ENCODE results near the gene NAP1L1. TPM values are rescaled to one million over a fixed set of nuclear protein-coding genes. Genes with fewer than 3 reads are reported as not detected.

NAP1L1 gene
- total RNA-seq, 2 donors from 2014 or later: 672 to 731 TPM

- DNase-seq: no peak
- no peaks in the 10 kb centered on the region for H3K9me3 ChIP-seq (ENCODE audit: control insufficient read depth, low read length, poor library complexity, severe bottlenecking)
- no peaks in the 10 kb centered on the region for H3K27me3 Mint-ChIP-seq
- ATAC-seq: no peak
- H3K36me3 Mint-ChIP-seq (ENCODE audit: low read depth): no peaks in the 10 kb centered on the region
- peak overlapping the region; percentile 55 for H3K4me3 Mint-ChIP-seq
- peaks cover 16% of the 10 kb centered on the region for H3K4me1 Mint-ChIP-seq
- H3K27ac Mint-ChIP-seq: peak overlapping the region; percentile 99
Observed at GRCh38 chr12:76018672-76019071, 65.8 kb downstream of the NAP1L1 start.

GRCh38 chr12:76018111-76018510 is 66.4 kb downstream of the NAP1L1 start:
- no peaks in the 10 kb centered on the region for H3K36me3 Mint-ChIP-seq (ENCODE audit: low read depth)
- no peak overlapping the region for H3K4me3 Mint-ChIP-seq
- H3K27ac Mint-ChIP-seq: peak overlapping the region; percentile 99
- no peaks in the 10 kb centered on the region for H3K9me3 ChIP-seq (ENCODE audit: control insufficient read depth, low read length, poor library complexity, severe bottlenecking)
- H3K4me1 Mint-ChIP-seq: peaks cover 16% of the 10 kb centered on the region
- DNase-seq (no peak), ATAC-seq (no peak)
- no peaks in the 10 kb centered on the region for H3K27me3 Mint-ChIP-seq

- Mint-ChIP-seq H3K27ac (no peak overlapping the region), H3K36me3 (ENCODE audit: low read depth) (no peaks in the 10 kb centered on the region), H3K4me1 (peaks cover 3% of the 10 kb centered on the region), H3K4me3 (no peak overlapping the region), H3K27me3 (no peaks in the 10 kb centered on the region)
- DNase-seq: no peak
- no peaks in the 10 kb centered on the region for H3K9me3 ChIP-seq (ENCODE audit: control insufficient read depth, low read length, poor library complexity, severe bottlenecking)
- ATAC-seq: no peak
Observed at GRCh38 chr12:76014007-76014406, 70.5 kb downstream of the NAP1L1 start.

- Mint-ChIP-seq H3K27me3 (no peaks in the 10 kb centered on the region), H3K27ac (no peak overlapping the region), H3K4me1 (peaks cover 3% of the 10 kb centered on the region), H3K4me3 (no peak overlapping the region), H3K36me3 (ENCODE audit: low read depth) (no peaks in the 10 kb centered on the region)
- no peak for DNase-seq
- no peaks in the 10 kb centered on the region for H3K9me3 ChIP-seq (ENCODE audit: control insufficient read depth, low read length, poor library complexity, severe bottlenecking)
- no peak for ATAC-seq
Observed at GRCh38 chr12:76013603-76014002, 70.9 kb downstream of the NAP1L1 start.

GRCh38 chr12:76012644-76013043 is 71.8 kb downstream of the NAP1L1 start:
- no peak overlapping the region for H3K27ac Mint-ChIP-seq
- no peaks in the 10 kb centered on the region for H3K27me3 Mint-ChIP-seq
- no peak overlapping the region for H3K4me3 Mint-ChIP-seq
- peaks cover 3% of the 10 kb centered on the region for H3K4me1 Mint-ChIP-seq
- no peaks in the 10 kb centered on the region for H3K36me3 Mint-ChIP-seq (ENCODE audit: low read depth)
- DNase-seq: no peak
- ATAC-seq: no peak
- no peaks in the 10 kb centered on the region for H3K9me3 ChIP-seq (ENCODE audit: control insufficient read depth, low read length, poor library complexity, severe bottlenecking)

GRCh38 chr12:76010732-76011458 is 73.6 kb downstream of the NAP1L1 start:
- Mint-ChIP-seq H3K27ac (peak overlapping the region; percentile 21), H3K36me3 (ENCODE audit: low read depth) (no peaks in the 10 kb centered on the region), H3K4me1 (peaks cover 3% of the 10 kb centered on the region), H3K27me3 (no peaks in the 10 kb centered on the region), H3K4me3 (no peak overlapping the region)
- DNase-seq (no peak), ATAC-seq (no peak)
- no peaks in the 10 kb centered on the region for H3K9me3 ChIP-seq (ENCODE audit: control insufficient read depth, low read length, poor library complexity, severe bottlenecking)

- Mint-ChIP-seq H3K27me3 (no peaks in the 10 kb centered on the region), H3K4me3 (no peak overlapping the region), H3K36me3 (ENCODE audit: low read depth) (no peaks in the 10 kb centered on the region), H3K4me1 (no peaks in the 10 kb centered on the region), H3K27ac (no peak overlapping the region)
- no peak for ATAC-seq
- no peaks in the 10 kb centered on the region for H3K9me3 ChIP-seq (ENCODE audit: control insufficient read depth, low read length, poor library complexity, severe bottlenecking)
- DNase-seq: no peak
Observed at GRCh38 chr12:76008428-76008827, 76.1 kb downstream of the NAP1L1 start.

- Mint-ChIP-seq H3K27me3 (no peaks in the 10 kb centered on the region), H3K4me1 (no peaks in the 10 kb centered on the region), H3K4me3 (no peak overlapping the region), H3K27ac (no peak overlapping the region), H3K36me3 (ENCODE audit: low read depth) (no peaks in the 10 kb centered on the region)
- DNase-seq (no peak), ATAC-seq (no peak)
- no peaks in the 10 kb centered on the region for H3K9me3 ChIP-seq (ENCODE audit: control insufficient read depth, low read length, poor library complexity, severe bottlenecking)
Observed at GRCh38 chr12:76007640-76008039, 76.8 kb downstream of the NAP1L1 start.

GRCh38 chr12:76006028-76006925 is 78.2 kb downstream of the NAP1L1 start:
- Mint-ChIP-seq H3K27ac (no peak overlapping the region), H3K4me1 (no peaks in the 10 kb centered on the region), H3K4me3 (no peak overlapping the region), H3K27me3 (no peaks in the 10 kb centered on the region), H3K36me3 (ENCODE audit: low read depth) (no peaks in the 10 kb centered on the region)
- DNase-seq (no peak), ATAC-seq (no peak)
- no peaks in the 10 kb centered on the region for H3K9me3 ChIP-seq (ENCODE audit: control insufficient read depth, low read length, poor library complexity, severe bottlenecking)

- no peaks in the 10 kb centered on the region for H3K9me3 ChIP-seq (ENCODE audit: control insufficient read depth, low read length, poor library complexity, severe bottlenecking)
- H3K4me3 Mint-ChIP-seq: no peak overlapping the region
- H3K36me3 Mint-ChIP-seq (ENCODE audit: low read depth): no peaks in the 10 kb centered on the region
- no peak overlapping the region for H3K27ac Mint-ChIP-seq
- H3K4me1 Mint-ChIP-seq: peaks cover 3% of the 10 kb centered on the region
- no peaks in the 10 kb centered on the region for H3K27me3 Mint-ChIP-seq
- no peak for DNase-seq
- ATAC-seq: no peak
Observed at GRCh38 chr12:76003355-76003638, 81.2 kb downstream of the NAP1L1 start.

GRCh38 chr12:76002598-76003354 is 81.7 kb downstream of the NAP1L1 start:
- no peaks in the 10 kb centered on the region for H3K9me3 ChIP-seq (ENCODE audit: control insufficient read depth, low read length, poor library complexity, severe bottlenecking)
- ATAC-seq (no peak), DNase-seq (no peak)
- Mint-ChIP-seq H3K4me1 (peaks cover 3% of the 10 kb centered on the region), H3K4me3 (no peak overlapping the region), H3K27ac (no peak overlapping the region), H3K36me3 (ENCODE audit: low read depth) (no peaks in the 10 kb centered on the region), H3K27me3 (no peaks in the 10 kb centered on the region)

- no peaks in the 10 kb centered on the region for H3K9me3 ChIP-seq (ENCODE audit: control insufficient read depth, low read length, poor library complexity, severe bottlenecking)
- Mint-ChIP-seq H3K27me3 (no peaks in the 10 kb centered on the region), H3K4me1 (peaks cover 8% of the 10 kb centered on the region), H3K36me3 (ENCODE audit: low read depth) (no peaks in the 10 kb centered on the region), H3K27ac (no peak overlapping the region), H3K4me3 (no peak overlapping the region)
- DNase-seq (no peak), ATAC-seq (no peak)
Observed at GRCh38 chr12:75998292-75999063, 86.0 kb downstream of the NAP1L1 start.

- H3K9me3 ChIP-seq (ENCODE audit: control insufficient read depth, low read length, poor library complexity, severe bottlenecking): no peaks in the 10 kb centered on the region
- no peak for DNase-seq
- ATAC-seq: no peak
- H3K36me3 Mint-ChIP-seq (ENCODE audit: low read depth): no peaks in the 10 kb centered on the region
- H3K27ac Mint-ChIP-seq: no peak overlapping the region
- H3K4me1 Mint-ChIP-seq: peaks cover 8% of the 10 kb centered on the region
- H3K27me3 Mint-ChIP-seq: no peaks in the 10 kb centered on the region
- no peak overlapping the region for H3K4me3 Mint-ChIP-seq
Observed at GRCh38 chr12:75997658-75998057, 86.8 kb downstream of the NAP1L1 start.
